ENCODE results near the gene AP2A2. TPM values are rescaled to one million over a fixed set of nuclear protein-coding genes. Genes with fewer than 3 reads are reported as not detected.

AP2A2 gene
- total RNA-seq, 1 donor from 2014 or later: 97.3 TPM

DNA sequence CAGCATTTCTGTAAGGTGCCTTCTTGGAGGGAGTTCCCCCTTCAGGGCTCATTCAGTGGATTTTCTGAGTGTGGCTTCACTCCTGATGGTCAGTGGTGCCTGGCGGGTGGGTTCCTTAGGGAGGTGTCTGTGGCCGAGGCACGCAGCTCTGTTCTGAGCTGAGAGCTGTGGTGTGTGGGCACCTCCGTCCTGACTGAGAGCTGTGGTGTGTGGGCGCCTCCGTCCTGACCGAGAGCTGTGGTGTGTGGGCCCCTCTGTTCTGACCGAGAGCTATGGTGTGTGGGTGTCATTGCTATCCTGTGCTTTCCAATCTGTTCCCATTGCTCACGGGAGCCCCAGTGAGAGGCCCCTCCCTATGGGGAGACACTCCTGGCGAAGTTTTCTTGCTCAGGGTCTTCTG, 71.0 kb downstream of the AP2A2 start:
- DNase-seq (ENCODE audit: low read depth): no peak

DNA sequence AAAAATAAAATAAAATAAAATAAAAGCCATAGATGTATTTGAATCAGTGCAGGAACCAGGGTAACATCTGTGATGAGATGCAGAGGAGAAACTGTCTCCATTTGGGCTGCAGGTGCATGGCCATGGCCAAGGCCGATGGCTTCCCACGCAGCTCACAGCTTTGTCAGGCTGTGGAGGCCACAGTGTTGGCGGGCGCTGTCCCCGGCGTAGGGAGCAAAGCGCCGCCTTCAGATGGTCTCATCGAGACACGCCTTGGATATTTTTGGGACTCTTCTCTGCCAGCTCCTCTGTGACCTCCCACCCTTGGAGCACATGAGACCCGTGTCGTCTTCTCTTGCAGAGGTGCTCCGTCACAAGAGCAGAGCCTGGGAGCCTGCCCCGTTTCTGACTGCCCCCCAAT, 72.2 kb downstream of the AP2A2 start:
- no peak for DNase-seq (ENCODE audit: low read depth)

DNA sequence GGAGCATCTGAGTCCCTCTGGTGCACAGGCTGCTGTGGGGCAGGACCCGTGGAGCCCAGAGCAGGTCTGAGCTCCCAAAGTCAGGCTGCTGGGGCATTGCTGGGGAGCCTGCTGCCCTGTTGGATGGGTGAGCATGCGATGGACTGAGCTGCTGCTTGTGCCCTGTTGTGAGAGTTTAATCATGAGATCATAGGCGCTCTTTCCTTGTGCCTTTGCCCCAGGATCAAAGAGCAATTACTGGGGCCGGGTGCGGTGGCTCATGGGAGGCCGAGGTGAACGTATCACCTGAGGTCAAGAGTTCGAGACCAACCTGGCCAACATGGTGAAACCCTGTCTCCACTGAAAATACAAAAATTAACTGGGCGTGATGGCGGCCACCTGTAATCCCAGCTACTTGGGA, 73.3 kb downstream of the AP2A2 start:
- no peak for DNase-seq (ENCODE audit: low read depth)

DNA sequence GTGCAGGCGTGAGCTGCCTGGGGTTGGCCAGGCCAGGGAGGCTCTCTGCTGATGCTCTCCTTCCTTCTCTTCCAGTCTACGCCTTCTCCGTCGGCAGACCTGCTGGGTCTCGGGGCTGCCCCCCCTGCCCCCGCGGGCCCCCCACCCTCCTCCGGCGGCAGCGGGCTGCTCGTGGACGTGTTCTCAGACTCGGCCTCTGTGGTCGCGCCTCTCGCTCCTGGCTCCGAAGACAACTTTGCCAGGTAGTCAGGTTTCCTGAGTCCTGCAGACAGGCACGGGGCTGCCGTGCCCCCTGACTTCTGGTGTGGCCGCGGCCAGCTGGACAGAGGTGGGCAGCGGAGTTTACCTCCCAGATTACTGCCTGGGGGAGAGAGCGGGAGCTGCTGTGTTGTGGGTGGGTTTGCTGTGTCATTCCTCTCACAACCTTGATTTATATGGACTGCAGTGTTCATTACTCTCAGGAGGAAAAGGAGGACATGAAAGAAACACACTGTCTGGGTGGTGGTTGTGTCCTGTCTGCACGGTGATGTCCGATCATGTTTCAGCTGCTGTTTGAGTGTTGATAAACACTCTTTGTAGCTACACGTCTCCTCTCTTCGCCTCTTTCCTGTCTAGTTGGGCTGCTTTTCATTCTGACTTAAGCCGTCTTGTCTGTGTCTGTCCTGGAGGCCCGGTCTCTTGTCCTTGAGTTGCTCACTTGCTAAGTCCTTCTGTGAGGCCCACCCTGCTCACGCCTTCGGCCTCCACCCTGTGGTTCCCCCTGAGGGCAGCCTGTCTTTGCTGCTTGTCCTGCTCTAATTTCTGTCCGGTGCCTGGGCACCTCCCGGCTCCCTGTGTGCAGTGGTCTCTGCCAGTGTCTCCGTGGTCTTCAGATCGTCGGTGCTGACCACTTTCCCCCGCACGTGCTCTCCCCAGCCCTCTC, 74.9 kb downstream of the AP2A2 start:
- no peak for DNase-seq (ENCODE audit: low read depth)

DNA sequence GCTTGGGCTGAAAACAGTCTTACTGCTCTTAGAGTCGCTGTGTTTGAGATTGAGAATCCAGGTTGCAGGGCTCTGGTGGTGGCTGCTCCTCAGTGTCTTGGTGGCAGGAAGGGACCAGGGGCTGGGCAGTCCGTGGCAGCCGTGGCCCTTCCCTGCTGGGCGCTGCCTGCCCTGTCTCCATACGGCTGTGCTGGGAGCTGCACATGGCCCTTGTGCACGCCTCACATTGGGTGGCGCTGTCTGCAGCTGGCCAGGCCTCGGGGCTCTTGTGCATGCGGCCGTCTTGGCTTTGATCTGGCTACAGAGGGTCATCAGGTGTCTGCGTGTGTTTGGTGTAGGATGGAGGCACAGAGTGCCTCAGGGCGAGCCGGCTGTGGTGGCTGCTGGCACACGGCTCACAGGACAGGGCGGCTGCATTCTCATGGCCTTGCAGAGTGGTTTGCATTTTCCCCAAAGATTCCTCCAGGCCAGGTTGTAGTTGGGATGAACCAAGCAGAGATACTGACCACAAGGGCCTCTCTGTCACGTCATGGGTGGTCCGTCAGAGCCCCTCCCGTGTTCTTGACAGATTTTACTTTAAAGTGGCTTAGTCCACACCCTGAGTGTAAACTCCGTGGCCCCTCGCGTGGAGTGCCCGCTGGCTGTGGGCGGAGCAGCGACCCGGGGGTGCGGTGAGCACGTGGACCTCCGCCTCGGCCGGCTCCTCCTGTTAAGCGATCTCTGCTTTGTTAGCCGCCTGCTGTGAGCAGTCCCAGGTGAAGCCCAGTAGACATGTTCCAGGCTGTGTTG, 76.1 kb downstream of the AP2A2 start:
- no peak for DNase-seq (ENCODE audit: low read depth)

DNA sequence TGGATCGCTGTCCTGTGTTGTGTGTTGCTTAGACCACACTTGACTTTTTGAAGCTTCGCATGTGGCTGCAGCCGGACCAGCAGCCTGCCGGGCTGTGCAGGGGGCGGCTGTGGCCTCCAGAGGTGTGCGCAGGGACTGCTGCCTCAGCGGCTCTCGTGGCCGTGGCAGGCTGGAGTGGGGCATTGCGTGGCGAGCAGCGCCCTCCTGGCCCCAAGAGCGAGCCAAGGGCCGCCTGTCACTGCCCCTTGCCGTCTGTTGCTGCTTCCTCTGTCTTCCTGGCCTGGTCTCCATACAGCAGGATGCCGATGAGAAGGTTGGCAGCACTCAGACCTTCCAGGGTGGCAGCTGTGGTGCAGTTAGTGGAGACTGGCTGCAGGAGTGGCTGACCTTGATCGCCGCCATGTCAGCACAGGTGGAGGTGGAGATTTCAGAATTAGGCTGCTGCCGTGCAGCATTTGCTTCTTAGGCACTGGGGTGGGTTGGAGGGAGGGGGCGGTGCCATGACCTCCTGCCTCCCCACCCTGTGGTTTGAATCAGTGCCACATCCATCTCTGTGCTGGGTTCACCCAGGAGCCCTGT, 76.8 kb downstream of the AP2A2 start:
- DNase-seq (ENCODE audit: low read depth): no peak

DNA sequence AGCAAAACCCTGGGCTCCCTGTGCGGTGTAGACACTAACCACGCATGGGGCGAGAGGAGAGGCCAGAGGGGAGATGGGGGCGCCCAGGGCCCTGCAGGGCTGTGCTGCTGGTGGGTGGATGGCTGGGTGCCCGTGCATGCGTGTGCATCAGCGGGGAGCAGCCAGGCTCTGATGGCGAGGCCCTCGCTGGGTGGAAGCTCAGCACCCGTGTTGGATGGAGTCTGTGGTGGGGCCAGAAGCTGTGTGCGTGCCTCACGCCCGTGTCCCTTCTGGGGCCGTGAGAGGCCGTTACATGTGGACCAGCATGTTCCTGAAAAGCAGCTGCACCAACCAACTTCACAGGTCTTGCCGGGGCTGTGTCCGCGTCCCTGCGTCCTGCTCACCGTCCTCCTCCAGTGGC, 77.5 kb downstream of the AP2A2 start:
- DNase-seq (ENCODE audit: low read depth): no peak

DNA sequence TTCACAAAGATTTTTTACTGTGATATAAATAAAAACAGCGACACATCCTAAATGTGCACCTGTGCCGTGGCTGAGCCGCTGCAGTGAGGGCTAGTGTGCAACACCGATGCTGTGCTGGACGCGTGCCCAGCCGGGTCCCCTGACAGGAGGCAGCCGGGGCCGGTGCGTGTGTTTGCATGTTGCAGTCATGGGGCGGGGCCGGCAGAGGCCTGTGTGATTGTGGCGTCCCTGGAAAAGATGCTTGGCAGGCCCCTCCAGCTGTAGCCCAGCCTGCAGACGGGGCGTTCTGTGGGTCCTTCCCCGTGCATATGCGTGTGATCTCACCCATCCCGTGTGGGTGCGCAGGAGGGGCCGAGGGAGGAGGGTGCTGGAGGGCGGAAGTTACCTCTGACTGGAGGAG, 80.3 kb downstream of the AP2A2 start:
- DNase-seq (ENCODE audit: low read depth): no peak

DNA sequence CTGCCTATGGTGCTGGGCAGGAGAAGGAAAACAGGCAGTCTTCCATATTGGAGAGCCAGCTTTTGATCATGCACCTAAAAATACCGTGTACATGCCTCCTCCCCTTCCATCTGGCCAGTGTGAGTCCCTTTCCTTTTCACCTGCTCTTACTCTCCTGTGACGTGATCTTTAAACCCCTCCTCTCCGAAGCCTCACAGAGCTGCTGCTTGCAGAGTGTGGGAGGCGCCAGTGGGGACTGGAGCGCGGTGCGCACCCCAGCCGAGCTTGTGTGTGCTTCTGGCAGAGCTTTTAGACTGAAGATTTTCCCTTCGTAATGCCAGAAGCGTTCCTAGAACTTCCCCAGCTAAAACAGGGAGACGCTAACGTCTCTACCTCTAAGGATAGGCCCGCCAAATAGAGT, 81.1 kb downstream of the AP2A2 start:
- DNase-seq (ENCODE audit: low read depth): no peak

DNA sequence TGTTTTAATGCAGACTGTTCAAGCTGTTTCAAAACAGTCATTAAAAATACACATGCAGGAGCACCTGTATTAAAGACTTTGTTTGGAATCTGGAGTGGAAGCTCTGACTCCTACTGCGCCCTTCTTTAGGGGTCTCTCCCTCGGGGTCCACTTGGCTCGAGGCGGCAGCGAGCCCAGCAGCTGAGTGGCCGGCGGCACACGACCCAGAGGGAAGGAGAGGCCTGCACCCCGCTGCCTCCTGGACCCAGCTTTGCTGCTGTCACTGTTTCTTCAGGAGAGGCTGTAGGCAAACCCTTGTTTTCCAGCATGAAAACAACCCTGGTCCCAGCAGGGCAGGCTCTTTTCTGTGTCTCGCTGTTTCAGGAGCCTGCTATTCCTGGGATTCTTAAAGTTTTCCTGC, 81.6 kb downstream of the AP2A2 start:
- no peak for DNase-seq (ENCODE audit: low read depth)

DNA sequence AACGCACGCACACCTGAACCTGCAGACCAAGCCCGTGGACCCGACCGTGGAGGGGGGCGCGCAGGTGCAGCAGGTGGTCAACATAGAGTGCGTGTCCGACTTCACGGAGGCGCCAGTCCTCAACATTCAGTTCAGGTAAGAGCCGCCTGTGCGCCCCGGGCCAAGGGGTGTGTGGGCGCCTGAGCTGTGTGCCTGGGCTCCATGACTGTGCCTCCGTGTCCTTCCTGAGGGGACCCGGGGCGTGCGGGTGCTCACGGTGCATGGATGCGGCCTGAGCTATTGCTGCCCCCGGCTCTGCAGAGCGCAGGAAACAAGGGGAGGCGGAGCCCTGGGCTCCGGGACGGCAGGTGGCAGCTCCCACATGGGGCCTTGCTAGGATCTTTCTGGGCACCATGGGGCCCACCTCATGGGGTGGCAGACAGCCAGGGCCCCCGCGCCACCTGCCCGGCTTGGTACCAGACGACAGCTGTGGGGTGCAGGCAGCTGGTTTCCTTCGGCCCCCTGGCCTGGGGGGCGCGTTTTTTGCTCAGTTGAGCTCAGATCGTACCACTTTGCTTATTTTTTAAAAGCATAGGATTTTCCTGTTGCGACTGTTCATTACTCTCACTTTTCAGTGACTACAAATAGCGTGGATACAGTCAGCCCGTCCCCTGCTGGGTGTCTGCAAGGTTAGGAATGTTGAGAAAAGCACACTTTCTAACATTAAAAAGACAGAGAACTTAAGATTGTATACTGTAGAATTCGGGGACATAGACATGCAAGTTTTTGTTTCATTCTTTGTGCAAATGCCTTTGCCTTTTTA, 82.5 kb downstream of the AP2A2 start:
- no peak for DNase-seq (ENCODE audit: low read depth)

DNA sequence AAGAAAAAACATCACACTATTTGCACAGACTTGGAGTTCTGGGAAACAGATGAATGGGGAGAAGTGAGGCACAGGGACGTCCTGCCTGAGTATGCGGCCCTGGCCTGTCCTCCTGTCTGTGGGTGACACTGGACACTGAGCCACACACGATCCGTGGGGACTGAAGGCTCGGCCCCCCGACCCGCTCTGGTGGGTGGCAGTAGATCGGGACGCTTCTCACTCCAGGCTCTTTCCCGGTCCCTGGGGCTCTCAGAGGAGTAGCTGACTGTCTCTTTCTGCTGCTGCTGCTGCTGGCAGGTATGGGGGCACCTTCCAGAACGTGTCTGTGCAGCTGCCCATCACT, 83.1 kb downstream of the AP2A2 start:
- DNase-seq (ENCODE audit: low read depth): no peak

DNA sequence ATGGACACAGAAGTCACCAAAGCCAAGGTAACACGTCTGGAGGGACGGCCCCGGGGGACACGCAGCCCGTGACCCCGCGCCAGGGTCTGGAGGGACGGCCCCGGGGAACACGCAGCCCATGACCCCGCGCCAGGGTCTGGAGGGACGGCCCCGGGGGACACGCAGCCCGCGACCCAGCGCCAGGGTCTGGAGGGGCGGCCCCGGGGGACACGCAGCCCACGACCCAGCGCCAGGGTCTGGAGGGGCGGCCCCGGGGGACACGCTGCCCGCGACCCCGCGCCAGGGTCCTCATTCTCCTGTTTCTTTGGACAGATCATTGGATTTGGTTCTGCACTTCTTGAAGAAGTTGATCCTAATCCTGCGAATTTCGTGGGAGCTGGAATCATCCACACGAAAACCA, 83.7 kb downstream of the AP2A2 start:
- no peak for DNase-seq (ENCODE audit: low read depth)

DNA sequence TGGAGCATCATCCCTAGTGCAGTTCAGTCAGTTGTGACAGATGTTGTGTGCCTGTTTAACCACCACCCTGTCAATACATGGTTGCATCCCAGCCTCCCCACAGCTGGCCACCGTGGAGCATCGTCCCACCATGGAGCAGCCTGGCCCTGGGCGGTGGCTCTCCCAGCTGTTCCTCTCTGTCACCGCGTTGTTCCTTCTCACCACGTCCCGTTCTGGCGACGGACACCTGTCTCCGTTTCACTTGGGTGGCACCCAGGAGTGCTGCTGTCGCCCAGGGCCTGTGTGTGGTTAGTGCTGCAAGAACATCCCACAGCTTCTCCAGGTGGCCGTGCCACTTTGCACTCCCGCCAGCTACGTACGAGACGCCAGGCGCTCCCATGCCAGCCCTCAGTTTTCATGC, 84.3 kb downstream of the AP2A2 start:
- DNase-seq (ENCODE audit: low read depth): no peak

DNA sequence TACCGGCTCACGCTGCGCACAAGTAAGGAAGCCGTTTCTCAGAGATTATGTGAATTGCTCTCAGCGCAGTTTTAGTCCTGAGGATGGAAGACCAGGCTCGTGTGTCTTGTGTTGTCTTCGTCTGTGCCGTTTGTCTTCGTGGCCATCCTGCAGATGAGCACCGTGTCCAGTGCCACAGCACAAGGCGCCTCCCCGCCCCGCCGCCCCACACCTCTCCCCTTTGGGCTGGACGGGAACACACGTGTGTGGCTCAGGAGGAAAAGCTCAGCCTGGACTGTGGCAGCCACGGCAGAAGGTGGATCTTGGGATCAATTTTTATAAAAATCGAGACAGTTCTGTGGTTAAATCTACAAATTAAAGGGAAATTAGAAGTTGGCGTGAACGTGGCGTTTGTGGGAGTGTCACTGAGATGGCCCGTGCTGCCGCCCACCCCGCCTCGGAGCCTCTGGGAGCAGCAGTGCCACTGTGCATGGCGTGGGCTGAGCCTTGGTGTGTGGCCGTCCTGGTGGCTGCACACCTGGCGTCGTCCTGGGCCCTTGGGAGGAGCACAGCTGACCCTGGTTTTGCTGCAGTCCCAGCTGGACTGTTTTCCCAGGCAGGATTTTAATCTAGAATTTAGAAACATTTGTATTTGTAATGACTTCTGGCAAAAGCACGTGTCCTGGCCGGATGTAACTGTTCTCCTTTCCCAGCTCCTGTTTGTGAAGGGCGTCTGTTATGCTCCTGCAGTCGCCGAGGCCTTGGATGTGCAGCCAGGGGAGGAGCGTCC, 85.1 kb downstream of the AP2A2 start:
- no peak for DNase-seq (ENCODE audit: low read depth)

DNA sequence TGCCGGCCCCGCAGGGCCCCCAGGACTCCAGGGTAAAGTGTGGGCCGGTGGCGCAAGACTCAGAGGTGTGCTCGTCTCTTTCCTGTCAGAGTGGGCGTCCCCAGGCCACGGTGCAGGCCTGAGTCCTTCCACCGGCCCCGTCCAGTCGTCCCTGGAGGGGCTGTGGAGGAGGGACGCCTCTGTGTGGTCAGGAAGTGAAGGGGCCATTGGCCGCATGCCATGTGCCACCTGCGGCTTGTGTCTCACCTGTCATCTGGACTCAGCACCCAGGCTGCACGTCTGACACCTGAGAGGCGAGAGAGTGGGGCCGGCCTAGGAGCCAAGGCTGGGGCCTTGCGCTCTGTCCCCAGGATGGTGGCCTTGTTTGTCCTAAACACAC, 85.6 kb downstream of the AP2A2 start:
- DNase-seq (ENCODE audit: low read depth): no peak

DNA sequence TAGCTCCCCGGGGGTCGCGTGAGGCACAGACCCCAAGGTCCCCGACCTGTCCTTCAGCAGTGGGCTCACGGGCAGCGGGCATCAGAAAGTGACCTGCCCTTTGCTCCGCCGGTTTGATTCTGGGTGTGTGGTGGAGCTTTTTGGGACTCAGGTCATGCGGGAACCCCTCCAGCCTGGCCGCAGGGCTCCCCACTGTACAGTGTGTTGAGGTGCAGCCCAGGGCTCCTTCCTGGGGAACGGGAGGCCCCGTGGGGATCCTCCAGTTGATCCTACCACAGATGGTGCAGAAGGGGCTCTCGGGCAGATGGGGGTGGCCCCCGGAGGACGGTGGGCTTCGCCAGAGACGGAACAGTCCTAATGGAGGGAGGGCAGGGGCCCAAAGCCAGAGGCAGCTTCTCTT, 86.6 kb downstream of the AP2A2 start:
- no peak for DNase-seq (ENCODE audit: low read depth)

DNA sequence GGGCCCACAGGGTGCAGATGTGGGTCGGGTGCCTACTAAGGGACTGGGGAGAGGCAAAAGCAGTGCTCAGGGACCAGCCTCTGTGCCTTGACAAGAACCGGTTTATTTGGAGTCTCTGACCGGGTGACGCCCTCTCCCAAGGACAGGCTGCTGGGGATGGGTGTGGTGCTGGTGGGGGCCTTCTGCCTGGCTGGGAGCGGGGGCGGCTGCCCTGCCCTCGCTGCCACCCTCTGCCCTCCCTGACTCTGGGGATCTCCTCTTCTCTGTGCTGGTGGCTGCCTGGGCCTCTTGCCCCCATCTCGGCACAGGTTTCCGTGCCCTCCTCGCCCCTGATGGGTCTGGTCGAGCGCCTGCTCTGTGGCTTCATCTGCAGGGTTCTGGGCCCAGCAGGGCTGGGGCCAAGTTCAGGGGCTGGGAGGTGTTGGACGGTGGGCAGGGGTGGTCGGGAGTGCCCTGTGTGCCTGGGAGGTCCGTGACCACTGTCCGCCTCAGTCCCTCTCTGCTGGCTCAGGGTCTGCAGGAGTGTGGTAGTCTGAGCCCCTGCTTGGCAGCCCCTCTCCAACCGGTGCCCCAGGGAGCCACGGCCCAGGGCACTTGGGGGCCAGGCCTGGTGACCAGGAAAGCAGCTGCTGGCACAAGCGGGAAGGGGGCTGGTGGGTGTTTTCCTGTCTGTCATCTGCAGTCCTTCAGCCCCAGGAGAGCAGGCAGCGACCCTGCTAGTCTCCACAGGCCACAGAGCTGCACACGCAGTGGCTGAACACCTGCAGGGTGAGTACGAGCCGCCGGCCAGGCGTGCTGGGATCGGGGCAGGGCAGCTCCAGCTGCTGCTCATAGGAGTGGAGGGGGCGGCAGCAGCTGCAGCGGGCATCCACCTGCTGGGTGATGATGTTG, 87.3 kb downstream of the AP2A2 start:
- no peak for DNase-seq (ENCODE audit: low read depth)

DNA sequence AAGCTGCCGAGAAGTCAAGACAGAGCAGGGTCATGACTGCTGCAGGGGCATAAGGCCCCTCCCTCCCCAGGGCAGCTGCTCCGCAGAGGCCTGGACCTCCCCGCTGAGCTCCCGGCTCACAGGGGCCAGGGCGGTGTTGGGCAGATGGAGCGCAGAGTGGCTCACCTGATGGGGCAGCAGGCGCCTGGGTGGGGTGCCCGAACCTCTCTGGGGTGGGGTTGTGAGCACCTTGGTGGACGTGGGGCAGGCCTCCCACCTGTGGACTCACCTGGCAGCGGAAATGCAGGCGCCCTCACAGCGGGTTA, 87.9 kb downstream of the AP2A2 start:
- no peak for DNase-seq (ENCODE audit: low read depth)

DNA sequence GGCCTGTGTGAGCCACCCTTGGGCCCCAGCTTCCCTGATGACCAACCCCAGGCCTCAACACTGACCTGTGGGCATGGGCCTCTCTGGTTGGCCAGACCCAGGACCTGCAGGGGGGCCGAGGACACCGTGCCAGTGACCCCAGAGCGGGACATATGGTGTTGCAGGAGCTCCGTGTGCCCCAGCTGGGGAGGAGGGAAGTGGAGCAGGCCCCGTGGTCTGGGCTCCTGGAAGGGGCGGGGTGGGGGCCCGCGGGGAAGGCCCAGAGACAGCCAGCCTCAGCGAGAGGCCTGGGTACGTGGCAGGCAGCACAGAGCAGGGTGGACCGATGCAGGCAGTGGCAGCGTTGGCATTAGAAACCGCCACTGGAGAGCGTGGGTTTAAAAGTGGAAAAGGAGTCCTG, 88.6 kb downstream of the AP2A2 start:
- DNase-seq (ENCODE audit: low read depth): no peak

DNA sequence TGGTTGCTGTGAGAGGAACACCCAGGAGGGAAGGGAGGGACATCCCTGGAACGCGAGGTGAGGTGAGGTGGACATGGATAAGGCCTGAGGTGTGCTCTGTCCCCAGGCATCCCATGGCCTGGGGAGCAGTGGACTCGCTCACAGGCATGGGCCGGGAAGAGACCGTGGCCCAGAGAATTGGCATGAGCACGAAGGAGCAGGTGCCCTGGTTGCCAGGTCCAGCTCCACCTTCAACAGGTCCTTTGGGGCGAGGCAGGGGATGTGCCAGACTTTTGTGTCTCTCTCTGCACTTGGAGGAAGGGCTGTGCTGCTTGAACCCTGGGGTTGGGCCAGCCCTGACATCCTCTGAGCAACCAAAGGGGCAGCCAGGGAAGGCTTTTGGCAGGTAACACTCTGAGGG, 89.4 kb downstream of the AP2A2 start:
- no peak for DNase-seq (ENCODE audit: low read depth)
